Osteoblast (primary cell): ENCODE results near the gene NRSN2. TPM values are rescaled to one million over a fixed set of nuclear protein-coding genes. Genes with fewer than 3 reads are reported as not detected.
A peak's percentile ranks its signal among the peaks of the same experiment; 100 is the strongest.

Source experiments
- DNase-seq: peaks from one replicate; pipeline ENCODE4 v3.0.0; 2011; ENCODE audit warnings: low spot score, mixed read lengths; ENCODE audit not compliant: insufficient read length; ENCODE audit errors: missing footprints
- H2AFZ ChIP-seq: 2 replicates; pipeline ENCODE4 v1.6.0; 2011; ENCODE audit warnings: mild to moderate bottlenecking, low read length
- H3K27ac ChIP-seq: 2 replicates; pipeline ENCODE4 v1.5.1; 2011; ENCODE audit warnings: mild to moderate bottlenecking, low read depth, low read length, moderate library complexity
- H3K27me3 ChIP-seq: 2 replicates; pipeline ENCODE4 v1.6.0; 2012; ENCODE audit warnings: mild to moderate bottlenecking, control low read depth, inconsistent platforms, low read length, moderate library complexity; ENCODE audit not compliant: insufficient read depth
- H3K36me3 ChIP-seq: 2 replicates; pipeline ENCODE4 v1.5.1; 2011; ENCODE audit warnings: mild to moderate bottlenecking, low read length, control low read depth, moderate library complexity; ENCODE audit not compliant: insufficient read depth
- H3K4me1 ChIP-seq: 2 replicates; pipeline ENCODE4 v1.5.1; 2011; ENCODE audit warnings: mild to moderate bottlenecking, low read length, control low read depth, moderate library complexity; ENCODE audit not compliant: insufficient read depth
- H3K4me2 ChIP-seq: 2 replicates; pipeline ENCODE4 v1.6.0; 2011; ENCODE audit warnings: mild to moderate bottlenecking, low read length; ENCODE audit not compliant: insufficient read depth
- H3K4me3 ChIP-seq: fragments of 200-600 bp; sonication (generic); 3 replicates; pipeline ENCODE4 v1.5.1; 2012; ENCODE audit warnings: mild to moderate bottlenecking, low read length, inconsistent platforms; ENCODE audit not compliant: insufficient read depth
- H3K79me2 ChIP-seq: 2 replicates; pipeline ENCODE4 v1.6.0; 2012; ENCODE audit warnings: mild to moderate bottlenecking, low read length, control low read depth, inconsistent platforms; ENCODE audit not compliant: insufficient read depth
- H3K9me3 ChIP-seq: 2 replicates; pipeline ENCODE4 v1.5.1; 2011; ENCODE audit warnings: low read depth, low read length, control low read depth
- H4K20me1 ChIP-seq: 2 replicates; pipeline ENCODE4 v1.6.0; 2012; ENCODE audit warnings: mild to moderate bottlenecking, low read length, control low read depth; ENCODE audit not compliant: insufficient read depth
- total RNA-seq: library from RNA; depleted of rRNA; stranded (reverse); fragments of >200 nt; gene quantifications from 2 replicates; pipeline ENCODE4 v1.2.3, GENCODE V29; 2012
- TF ChIP-seq, protein P1 (sequence below): IDR thresholded peaks from 2 replicates; pipeline ENCODE4 v1.5.1; 2011; ENCODE audit warnings: mild to moderate bottlenecking, low read depth, low read length, moderate library complexity; ENCODE audit errors: extremely low read depth

NRSN2 gene
- total RNA-seq, 1 donor = 49.6 TPM

DNA sequence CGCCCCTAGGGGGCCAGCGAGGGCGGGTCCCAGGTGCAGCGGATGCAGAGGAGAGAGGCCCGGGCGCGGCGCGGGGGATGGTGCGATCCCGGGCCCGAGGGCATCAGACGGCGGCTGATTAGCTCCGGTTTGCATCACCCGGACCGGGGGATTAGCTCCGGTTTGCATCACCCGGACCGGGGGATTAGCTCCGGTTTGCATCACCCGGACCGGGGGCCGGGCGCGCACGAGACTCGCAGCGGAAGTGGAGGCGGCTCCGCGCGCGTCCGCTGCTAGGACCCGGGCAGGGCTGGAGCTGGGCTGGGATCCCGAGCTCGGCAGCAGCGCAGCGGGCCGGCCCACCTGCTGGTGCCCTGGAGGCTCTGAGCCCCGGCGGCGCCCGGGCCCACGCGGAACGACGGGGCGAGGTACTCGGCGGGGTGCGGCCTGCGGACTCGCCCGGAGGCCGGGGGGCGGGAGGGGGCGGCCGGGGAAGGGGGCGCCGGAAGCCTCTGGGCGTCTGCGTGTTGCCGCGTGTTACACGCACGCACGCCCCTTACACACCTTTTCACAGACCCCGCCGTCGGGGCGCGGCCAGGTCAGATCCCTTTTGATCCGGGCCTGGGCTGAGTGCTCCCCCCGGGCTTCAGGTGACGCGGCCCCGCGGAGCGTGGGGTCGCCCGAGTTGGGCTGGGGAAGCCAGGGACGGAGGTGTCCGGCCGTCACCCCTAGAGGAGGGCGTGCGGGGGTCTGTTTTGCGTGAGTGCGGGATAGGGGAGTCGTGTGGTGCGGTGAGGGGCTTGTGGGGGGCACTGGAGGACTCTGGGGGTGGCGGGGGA, 34.1 kb downstream of the NRSN2 start:
- TF ChIP-seq, protein P1, sequence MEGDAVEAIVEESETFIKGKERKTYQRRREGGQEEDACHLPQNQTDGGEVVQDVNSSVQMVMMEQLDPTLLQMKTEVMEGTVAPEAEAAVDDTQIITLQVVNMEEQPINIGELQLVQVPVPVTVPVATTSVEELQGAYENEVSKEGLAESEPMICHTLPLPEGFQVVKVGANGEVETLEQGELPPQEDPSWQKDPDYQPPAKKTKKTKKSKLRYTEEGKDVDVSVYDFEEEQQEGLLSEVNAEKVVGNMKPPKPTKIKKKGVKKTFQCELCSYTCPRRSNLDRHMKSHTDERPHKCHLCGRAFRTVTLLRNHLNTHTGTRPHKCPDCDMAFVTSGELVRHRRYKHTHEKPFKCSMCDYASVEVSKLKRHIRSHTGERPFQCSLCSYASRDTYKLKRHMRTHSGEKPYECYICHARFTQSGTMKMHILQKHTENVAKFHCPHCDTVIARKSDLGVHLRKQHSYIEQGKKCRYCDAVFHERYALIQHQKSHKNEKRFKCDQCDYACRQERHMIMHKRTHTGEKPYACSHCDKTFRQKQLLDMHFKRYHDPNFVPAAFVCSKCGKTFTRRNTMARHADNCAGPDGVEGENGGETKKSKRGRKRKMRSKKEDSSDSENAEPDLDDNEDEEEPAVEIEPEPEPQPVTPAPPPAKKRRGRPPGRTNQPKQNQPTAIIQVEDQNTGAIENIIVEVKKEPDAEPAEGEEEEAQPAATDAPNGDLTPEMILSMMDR = no peak
- no peak overlapping the region for H3K27ac ChIP-seq
- peaks cover 14% of the 10 kb centered on the region for H3K79me2 ChIP-seq
- H3K4me2 ChIP-seq = peak overlapping the region; percentile 81
- H3K27me3 ChIP-seq = no peaks in the 10 kb centered on the region
- H3K9me3 ChIP-seq = no peaks in the 10 kb centered on the region
- no peaks in the 10 kb centered on the region for H3K36me3 ChIP-seq
- H3K4me3 ChIP-seq = peak overlapping the region; percentile 77
- H4K20me1 ChIP-seq = peaks cover 10% of the 10 kb centered on the region
- H3K4me1 ChIP-seq = no peaks in the 10 kb centered on the region
- peak; percentile 85 for DNase-seq
- peak overlapping the region; percentile 35 for H2AFZ ChIP-seq

GRCh38 chr20:381581-382290, 34.8 kb downstream of the NRSN2 start:
- H3K4me2 ChIP-seq = peak overlapping the region; percentile 81
- no peaks in the 10 kb centered on the region for H3K9me3 ChIP-seq
- peak; percentile 92 for DNase-seq
- H4K20me1 ChIP-seq = peaks cover 10% of the 10 kb centered on the region
- H2AFZ ChIP-seq = peak overlapping the region; percentile 62
- peaks cover 14% of the 10 kb centered on the region for H3K79me2 ChIP-seq
- no peaks in the 10 kb centered on the region for H3K27me3 ChIP-seq
- TF ChIP-seq, protein P1 = no peak
- H3K27ac ChIP-seq = no peak overlapping the region
- H3K36me3 ChIP-seq = no peaks in the 10 kb centered on the region
- no peaks in the 10 kb centered on the region for H3K4me1 ChIP-seq
- peak overlapping the region; percentile 77 for H3K4me3 ChIP-seq

GRCh38 chr20:382291-383115, 35.6 kb downstream of the NRSN2 start:
- H3K4me1 ChIP-seq = no peaks in the 10 kb centered on the region
- no peaks in the 10 kb centered on the region for H3K27me3 ChIP-seq
- no peaks in the 10 kb centered on the region for H3K9me3 ChIP-seq
- H3K36me3 ChIP-seq = no peaks in the 10 kb centered on the region
- DNase-seq = peak; percentile 69
- H3K4me3 ChIP-seq = peak overlapping the region; percentile 77
- H4K20me1 ChIP-seq = peaks cover 10% of the 10 kb centered on the region
- H3K27ac ChIP-seq = no peak overlapping the region
- peak overlapping the region; percentile 51 for H2AFZ ChIP-seq
- TF ChIP-seq, protein P1 = no peak
- peak overlapping the region; percentile 81 for H3K4me2 ChIP-seq
- peaks cover 14% of the 10 kb centered on the region for H3K79me2 ChIP-seq
